HepG2 (cell line): ENCODE measurements around the gene CMA1. TPM values are rescaled to one million over a fixed set of nuclear protein-coding genes. Genes with fewer than 3 reads are reported as not detected.

ENCODE experiments used
- CREM ChIP-seq, 2 experiments: sonication (generic) in 1 of 2; formaldehyde crosslinking in 1 of 2; IDR thresholded peaks; 2 replicates each; pipeline versions ENCODE4 v1.4.0 to v1.6.1; 2016 to 2020; ENCODE audit warnings: antibody characterized with exemption in 1 of 2, mild to moderate bottlenecking in 1 of 2, missing genetic modification reagents in 1 of 2
- ELF1 ChIP-seq: sonication (generic); formaldehyde crosslinking; IDR thresholded peaks from 2 replicates; pipeline ENCODE4 v1.4.0; 2020; ENCODE audit warnings: missing genetic modification reagents
- FOXO1 ChIP-seq: sonication (generic); formaldehyde crosslinking; IDR thresholded peaks from 2 replicates; pipeline ENCODE4 v1.4.0; 2020; ENCODE audit warnings: missing genetic modification reagents
- GRHL1 ChIP-seq: sonication (generic); formaldehyde crosslinking; conservative IDR thresholded peaks from 2 replicates; pipeline ENCODE4 v1.8.0; 2022; ENCODE audit warnings: missing genetic modification reagents
- HMG20A ChIP-seq: IDR thresholded peaks from 2 replicates; pipeline ENCODE4 v1.6.1; 2016; ENCODE audit warnings: borderline replicate concordance
- JUN ChIP-seq: sonication (generic); formaldehyde crosslinking; IDR thresholded peaks from 2 replicates; pipeline ENCODE4 v1.4.0; 2020; ENCODE audit warnings: mild to moderate bottlenecking, missing genetic modification reagents
- MIER2 ChIP-seq: IDR thresholded peaks from 2 replicates; pipeline ENCODE4 v1.6.1; 2016; ENCODE audit warnings: missing biosample characterization, missing genetic modification reagents
- NR2F6 ChIP-seq, 2 experiments: IDR thresholded peaks; 2 replicates each; pipeline ENCODE4 v1.6.1; 2016; ENCODE audit warnings: antibody characterized with exemption in 1 of 2, mild to moderate bottlenecking in 1 of 2
- PITX1 ChIP-seq: sonication (generic); formaldehyde crosslinking; IDR thresholded peaks from 2 replicates; pipeline ENCODE4 v1.5.1; 2020; ENCODE audit warnings: mild to moderate bottlenecking, missing genetic modification reagents
- RCOR2 ChIP-seq: IDR thresholded peaks from 2 replicates; pipeline ENCODE4 v1.6.1; 2016; ENCODE audit warnings: missing biosample characterization, missing genetic modification reagents
- REXO4 ChIP-seq: sonication (generic); formaldehyde crosslinking; IDR thresholded peaks from 2 replicates; pipeline ENCODE4 v1.8.0; 2022; ENCODE audit warnings: missing genetic modification reagents, mild to moderate bottlenecking, borderline replicate concordance
- SOX13 ChIP-seq, 3 experiments: fragments of 450-650 bp in 1 of 3; sonication (generic) in 1 of 3; formaldehyde crosslinking in 1 of 3; IDR thresholded peaks in 2 of 3; conservative IDR thresholded peaks in 1 of 3; 2 replicates each; pipeline versions ENCODE4 v1.5.0 to v1.6.1; 2016 to 2020; ENCODE audit warnings: antibody characterized with exemption in 1 of 3, mild to moderate bottlenecking in 1 of 3, missing compliant biosample characterization in 1 of 3, missing genetic modification reagents in 1 of 3, moderate library complexity in 1 of 3
- ZNF160 ChIP-seq: sonication (generic); formaldehyde crosslinking; IDR thresholded peaks from 2 replicates; pipeline ENCODE4 v1.8.0; 2022; ENCODE audit warnings: mild to moderate bottlenecking, inconsistent platforms, missing genetic modification reagents
- ZNF24 ChIP-seq: fragments of 450-650 bp; IDR thresholded peaks from 2 replicates; pipeline ENCODE4 v1.6.1; 2017; ENCODE audit warnings: antibody characterized with exemption, mild to moderate bottlenecking
- ZNF460 ChIP-seq: sonication (generic); formaldehyde crosslinking; IDR thresholded peaks from 2 replicates; pipeline ENCODE4 v1.5.1; 2020; ENCODE audit warnings: missing genetic modification reagents, mild to moderate bottlenecking, borderline replicate concordance
- ZNF547 ChIP-seq: sonication (generic); formaldehyde crosslinking; IDR thresholded peaks from 2 replicates; pipeline ENCODE4 v1.5.1; 2020; ENCODE audit warnings: mild to moderate bottlenecking, missing genetic modification reagents
- polyA plus RNA-seq, 8 experiments: library from polyadenylated mRNA; depleted of rRNA in 3 of 8; stranded (reverse) in 7 of 8; unstranded in 1 of 8; fragments of >200 nt; fragmentation: Illumina TruSeq in 4 of 8; extraction: Trizol in 4 of 8; gene quantifications; 2 replicates each; pipeline versions ENCODE4 v1.2.1 to v1.2.3, GENCODE V29; 2011 to 2016; ENCODE audit warnings: low read depth in 4 of 8, missing spikeins in 1 of 8, mixed read lengths in 1 of 8; ENCODE audit not compliant: insufficient read depth in 1 of 8
- total RNA-seq, 5 experiments: library from RNA; depleted of rRNA; stranded (reverse); fragments of >200 nt; fragmentation: Illumina TruSeq; extraction: Trizol; gene quantifications; 2 replicates each; pipeline ENCODE4 v1.2.3, GENCODE V29; 2016; ENCODE audit warnings: low read depth in 1 of 5
- TF ChIP-seq, protein P1 (sequence below): sonication (generic); formaldehyde crosslinking; IDR thresholded peaks from 2 replicates; pipeline ENCODE4 v1.5.0; 2020; ENCODE audit warnings: mild to moderate bottlenecking, missing genetic modification reagents
- TF ChIP-seq, protein P2 (sequence below): sonication (generic); formaldehyde crosslinking; conservative IDR thresholded peaks from 2 replicates; pipeline ENCODE4 v1.5.0; 2020; ENCODE audit warnings: missing genetic modification reagents
- TF ChIP-seq, protein P3 (sequence below): sonication (generic); formaldehyde crosslinking; IDR thresholded peaks from 2 replicates; pipeline ENCODE4 v1.4.0; 2020; ENCODE audit warnings: missing genetic modification reagents
- TF ChIP-seq, protein P4 (sequence below): sonication (generic); formaldehyde crosslinking; IDR thresholded peaks from 2 replicates; pipeline ENCODE4 v1.9.0; 2021; ENCODE audit warnings: missing genetic modification reagents, mild to moderate bottlenecking, borderline replicate concordance

CMA1 gene
- total and polyA plus RNA-seq, 2 of the 13 experiments (the other 11 are each of a cell fraction or from before 2014, with no cell fraction given): not detected

GRCh38 chr14:24481622-24482324 is 26.3 kb downstream of the CMA1 start (continued):
- peak; percentile 79 for TF ChIP-seq FOXO1
- TF ChIP-seq JUN (CRISPR knock-in tag): peak; percentile 41; the same call in 1 of the 2 replicates
- TF ChIP-seq, protein P1, sequence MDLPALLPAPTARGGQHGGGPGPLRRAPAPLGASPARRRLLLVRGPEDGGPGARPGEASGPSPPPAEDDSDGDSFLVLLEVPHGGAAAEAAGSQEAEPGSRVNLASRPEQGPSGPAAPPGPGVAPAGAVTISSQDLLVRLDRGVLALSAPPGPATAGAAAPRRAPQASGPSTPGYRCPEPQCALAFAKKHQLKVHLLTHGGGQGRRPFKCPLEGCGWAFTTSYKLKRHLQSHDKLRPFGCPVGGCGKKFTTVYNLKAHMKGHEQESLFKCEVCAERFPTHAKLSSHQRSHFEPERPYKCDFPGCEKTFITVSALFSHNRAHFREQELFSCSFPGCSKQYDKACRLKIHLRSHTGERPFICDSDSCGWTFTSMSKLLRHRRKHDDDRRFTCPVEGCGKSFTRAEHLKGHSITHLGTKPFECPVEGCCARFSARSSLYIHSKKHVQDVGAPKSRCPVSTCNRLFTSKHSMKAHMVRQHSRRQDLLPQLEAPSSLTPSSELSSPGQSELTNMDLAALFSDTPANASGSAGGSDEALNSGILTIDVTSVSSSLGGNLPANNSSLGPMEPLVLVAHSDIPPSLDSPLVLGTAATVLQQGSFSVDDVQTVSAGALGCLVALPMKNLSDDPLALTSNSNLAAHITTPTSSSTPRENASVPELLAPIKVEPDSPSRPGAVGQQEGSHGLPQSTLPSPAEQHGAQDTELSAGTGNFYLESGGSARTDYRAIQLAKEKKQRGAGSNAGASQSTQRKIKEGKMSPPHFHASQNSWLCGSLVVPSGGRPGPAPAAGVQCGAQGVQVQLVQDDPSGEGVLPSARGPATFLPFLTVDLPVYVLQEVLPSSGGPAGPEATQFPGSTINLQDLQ (CRISPR knock-in tag): 0 out of 2 replicates have a peak, but pooled peaks have one; percentile 74
- TF ChIP-seq, protein P2, sequence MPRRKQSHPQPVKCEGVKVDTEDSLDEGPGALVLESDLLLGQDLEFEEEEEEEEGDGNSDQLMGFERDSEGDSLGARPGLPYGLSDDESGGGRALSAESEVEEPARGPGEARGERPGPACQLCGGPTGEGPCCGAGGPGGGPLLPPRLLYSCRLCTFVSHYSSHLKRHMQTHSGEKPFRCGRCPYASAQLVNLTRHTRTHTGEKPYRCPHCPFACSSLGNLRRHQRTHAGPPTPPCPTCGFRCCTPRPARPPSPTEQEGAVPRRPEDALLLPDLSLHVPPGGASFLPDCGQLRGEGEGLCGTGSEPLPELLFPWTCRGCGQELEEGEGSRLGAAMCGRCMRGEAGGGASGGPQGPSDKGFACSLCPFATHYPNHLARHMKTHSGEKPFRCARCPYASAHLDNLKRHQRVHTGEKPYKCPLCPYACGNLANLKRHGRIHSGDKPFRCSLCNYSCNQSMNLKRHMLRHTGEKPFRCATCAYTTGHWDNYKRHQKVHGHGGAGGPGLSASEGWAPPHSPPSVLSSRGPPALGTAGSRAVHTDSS (CRISPR knock-in tag): no peak
- no peak for TF ChIP-seq SOX13 (IDR thresholded peaks at IDR 0.05)
- TF ChIP-seq SOX13 (CRISPR knock-in tag; conservative IDR thresholded peaks at IDR 0.05 in 1 of 2, IDR thresholded peaks at IDR 0.05 in 1 of 2): no peak; a peak in 1 of 4 replicates
- peak; percentile 55 for TF ChIP-seq ELF1 (CRISPR knock-in tag)
- peak; percentile 92 for TF ChIP-seq PITX1
- no peak for TF ChIP-seq CREM (IDR thresholded peaks at IDR 0.05)
- no peak for TF ChIP-seq CREM (CRISPR knock-in tag; IDR thresholded peaks at IDR 0.05)
- TF ChIP-seq, protein P3, sequence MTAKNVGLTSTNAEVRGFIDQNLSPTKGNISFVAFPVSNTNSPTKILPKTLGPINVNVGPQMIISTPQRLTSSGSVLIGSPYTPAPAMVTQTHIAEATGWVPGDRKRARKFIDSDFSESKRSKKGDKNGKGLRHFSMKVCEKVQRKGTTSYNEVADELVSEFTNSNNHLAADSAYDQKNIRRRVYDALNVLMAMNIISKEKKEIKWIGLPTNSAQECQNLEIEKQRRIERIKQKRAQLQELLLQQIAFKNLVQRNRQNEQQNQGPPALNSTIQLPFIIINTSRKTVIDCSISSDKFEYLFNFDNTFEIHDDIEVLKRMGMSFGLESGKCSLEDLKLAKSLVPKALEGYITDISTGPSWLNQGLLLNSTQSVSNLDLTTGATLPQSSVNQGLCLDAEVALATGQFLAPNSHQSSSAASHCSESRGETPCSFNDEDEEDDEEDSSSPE (CRISPR knock-in tag): peak; percentile 68
- no peak for TF ChIP-seq GRHL1 (CRISPR knock-in tag)
- no peak; the same call in 1 of the 2 replicates for TF ChIP-seq RCOR2 (CRISPR knock-in tag)
- TF ChIP-seq, protein P4, sequence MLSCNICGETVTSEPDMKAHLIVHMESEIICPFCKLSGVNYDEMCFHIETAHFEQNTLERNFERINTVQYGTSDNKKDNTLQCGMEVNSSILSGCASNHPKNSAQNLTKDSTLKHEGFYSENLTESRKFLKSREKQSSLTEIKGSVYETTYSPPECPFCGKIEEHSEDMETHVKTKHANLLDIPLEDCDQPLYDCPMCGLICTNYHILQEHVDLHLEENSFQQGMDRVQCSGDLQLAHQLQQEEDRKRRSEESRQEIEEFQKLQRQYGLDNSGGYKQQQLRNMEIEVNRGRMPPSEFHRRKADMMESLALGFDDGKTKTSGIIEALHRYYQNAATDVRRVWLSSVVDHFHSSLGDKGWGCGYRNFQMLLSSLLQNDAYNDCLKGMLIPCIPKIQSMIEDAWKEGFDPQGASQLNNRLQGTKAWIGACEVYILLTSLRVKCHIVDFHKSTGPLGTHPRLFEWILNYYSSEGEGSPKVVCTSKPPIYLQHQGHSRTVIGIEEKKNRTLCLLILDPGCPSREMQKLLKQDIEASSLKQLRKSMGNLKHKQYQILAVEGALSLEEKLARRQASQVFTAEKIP (CRISPR knock-in tag): no peak
- peak; percentile 87; the same call in 1 of the 2 replicates for TF ChIP-seq ZNF160 (CRISPR knock-in tag)
- no peak for TF ChIP-seq ZNF24
- TF ChIP-seq HMG20A (CRISPR knock-in tag): peak; percentile 58; the same call in 1 of the 2 replicates
- no peak for TF ChIP-seq ZNF460
- no peak for TF ChIP-seq REXO4 (CRISPR knock-in tag)
- TF ChIP-seq NR2F6 (IDR thresholded peaks at IDR 0.05): no peak
- peak; percentile 84 for TF ChIP-seq NR2F6 (CRISPR knock-in tag; IDR thresholded peaks at IDR 0.05)
- peak; percentile 94 for TF ChIP-seq ZNF547 (CRISPR knock-in tag)
- peak; percentile 89 for TF ChIP-seq MIER2 (CRISPR knock-in tag)
